KG1 (cell line): ENCODE data around the gene TACC2.

Source experiments
- DNase-seq: peaks from one replicate; lab custom pipeline; 2025; lab: John Stamatoyannopoulos, UW

TACC2 gene

DNA sequence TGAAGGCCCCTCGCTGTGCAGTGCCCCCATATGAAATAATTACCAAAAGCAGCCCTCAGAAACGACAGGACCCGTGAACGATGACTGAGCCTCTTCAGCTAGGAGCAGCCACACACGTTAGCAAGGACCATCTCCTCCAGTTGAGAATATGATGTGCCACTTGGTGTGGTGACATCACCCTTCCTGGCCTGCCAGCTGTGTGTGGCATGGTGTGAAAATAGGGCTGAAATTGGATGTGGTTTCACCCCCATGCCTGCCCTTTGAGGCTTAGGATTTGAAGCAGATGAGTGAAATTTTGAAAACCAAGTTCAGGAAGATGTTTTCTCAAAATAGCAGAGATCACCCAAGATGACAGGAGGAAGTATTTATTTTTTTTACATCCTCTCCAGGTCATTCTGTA lies 233.0 kb downstream of the TACC2 start:
- DNase-seq: no peak

DNA sequence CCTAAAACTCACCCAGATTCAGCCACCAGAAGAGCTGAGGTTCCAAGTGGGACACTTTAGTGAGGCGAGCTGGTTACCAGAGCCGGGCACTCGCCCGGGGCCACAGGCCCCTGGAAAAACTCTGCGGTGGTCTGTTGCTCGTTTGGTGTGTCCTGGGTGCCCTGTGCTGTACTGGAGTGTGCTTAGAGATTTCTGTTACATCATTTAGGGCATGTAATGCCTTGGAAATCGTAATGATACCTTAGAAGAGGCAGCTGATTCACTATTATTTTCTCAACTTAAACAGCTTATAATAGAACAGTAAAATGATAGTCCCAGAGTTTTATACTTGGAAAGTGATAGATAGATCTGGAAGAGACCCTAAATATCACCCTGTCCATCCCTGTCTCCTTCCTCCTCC lies 233.7 kb downstream of the TACC2 start:
- DNase-seq: no peak

DNA sequence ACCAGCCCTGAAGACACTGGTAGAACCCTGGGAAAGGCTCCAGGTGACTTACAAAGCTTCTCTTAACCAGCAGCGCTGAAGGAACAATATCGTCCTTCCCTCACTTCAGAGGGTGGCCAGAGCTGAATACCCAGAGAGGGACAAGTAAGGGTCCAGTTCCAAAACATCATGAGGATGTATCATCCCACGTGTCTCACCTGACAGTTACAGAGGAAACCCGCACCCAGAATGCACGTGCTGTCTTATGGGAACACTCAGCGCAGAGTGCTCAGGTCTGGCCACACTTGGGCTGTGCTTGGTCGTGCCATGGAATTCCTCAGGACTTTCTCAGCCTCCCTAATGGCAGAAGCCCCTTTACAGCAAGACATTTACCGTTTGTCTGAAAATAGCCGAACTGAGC lies 235.2 kb downstream of the TACC2 start:
- DNase-seq: no peak

DNA sequence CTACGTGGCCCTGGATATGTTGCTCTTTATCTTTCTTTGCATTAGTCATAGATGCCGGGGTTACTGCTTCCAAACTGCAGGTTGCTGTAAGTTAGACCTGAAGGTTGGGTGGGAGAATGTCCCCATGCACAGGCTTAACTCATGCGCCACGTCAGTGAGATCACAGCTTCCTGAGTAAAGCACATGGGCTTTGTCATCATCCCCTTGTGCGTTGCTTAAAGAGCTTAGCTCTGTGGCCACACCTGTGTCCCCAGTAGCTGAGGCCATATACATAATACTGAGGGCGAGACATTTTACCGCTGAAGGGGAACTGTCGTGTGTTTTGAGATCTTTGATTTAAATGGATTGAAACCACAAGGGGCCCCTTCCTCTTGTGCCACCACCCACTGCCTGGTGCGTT lies 236.4 kb downstream of the TACC2 start:
- no peak for DNase-seq

DNA sequence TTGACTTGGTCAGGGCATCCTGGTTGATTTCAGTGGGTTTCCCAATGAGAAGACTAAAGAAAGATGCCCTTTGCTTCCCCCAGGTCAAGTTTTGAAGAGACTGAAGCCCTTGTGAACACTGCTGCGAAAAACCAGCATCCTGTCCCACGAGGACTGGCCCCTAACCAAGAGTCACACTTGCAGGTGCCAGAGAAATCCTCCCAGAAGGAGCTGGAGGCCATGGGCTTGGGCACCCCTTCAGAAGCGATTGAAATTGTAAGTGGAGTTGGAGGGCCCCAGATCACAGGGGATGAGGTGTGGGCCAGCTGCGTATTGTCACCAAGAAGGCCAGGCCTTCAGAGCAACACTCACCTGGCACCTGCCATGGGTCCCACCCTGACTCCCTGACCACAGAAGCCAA lies 238.8 kb downstream of the TACC2 start:
- no peak for DNase-seq

DNA sequence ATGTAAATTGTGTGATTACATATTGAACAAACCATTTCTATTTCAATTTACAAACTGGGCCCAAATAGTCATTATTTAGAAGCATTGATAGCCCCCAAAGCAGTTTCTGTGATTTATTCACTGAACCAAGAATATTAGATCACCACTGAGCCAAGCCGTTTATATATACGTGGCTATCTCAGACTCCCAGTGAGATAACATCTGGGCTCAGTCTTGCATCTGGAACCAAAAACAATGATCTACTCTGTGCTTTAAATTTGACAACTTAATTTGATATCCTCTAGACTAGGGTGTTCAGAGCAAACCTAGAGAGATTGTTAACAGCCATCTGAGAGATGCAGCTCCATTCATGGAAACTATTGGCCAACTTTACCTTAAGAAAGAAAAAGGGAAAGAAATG lies 240.7 kb downstream of the TACC2 start:
- DNase-seq: no peak

DNA sequence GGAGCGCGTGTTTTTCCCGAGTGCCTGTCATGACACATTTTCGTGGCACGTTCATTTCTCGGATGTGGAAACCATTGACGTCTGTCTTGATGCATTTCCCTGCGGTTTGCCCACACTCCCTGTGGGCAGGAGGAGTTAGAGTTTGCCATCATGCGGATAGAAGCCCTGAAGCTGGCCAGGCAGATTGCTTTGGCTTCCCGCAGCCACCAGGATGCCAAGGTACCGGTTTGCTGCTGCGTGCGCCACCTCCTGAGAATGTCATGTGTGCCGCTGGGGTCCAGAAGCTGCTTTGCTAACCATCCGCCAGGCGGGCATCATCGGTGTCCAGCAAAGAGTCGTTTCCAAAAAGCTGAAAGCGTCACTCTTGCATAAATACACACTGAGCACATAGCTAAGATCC lies 241.3 kb downstream of the TACC2 start:
- no peak for DNase-seq

DNA sequence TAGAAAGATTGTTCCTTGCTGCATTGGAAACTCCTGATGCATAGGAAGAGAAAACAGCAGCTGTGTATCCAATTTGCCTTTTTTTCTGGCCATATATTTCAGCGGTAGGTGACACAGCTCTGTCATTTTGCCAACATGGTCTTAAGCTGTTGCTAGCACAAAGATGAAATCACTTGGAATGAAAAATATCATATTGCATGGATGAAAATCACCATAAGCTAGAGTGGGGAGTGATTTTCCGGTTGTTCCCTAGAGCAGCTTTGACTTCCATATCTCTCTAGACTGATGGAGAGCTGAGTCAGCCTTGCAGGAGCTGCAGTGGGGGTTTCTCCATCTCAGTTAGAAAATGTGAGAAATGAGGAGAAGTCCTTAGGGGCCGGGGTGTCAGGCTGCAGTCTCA lies 243.8 kb downstream of the TACC2 start:
- no peak for DNase-seq

- no peak for DNase-seq
Measured at GRCh38 chr10:122233857-122234348, 244.9 kb downstream of the TACC2 start.

DNA sequence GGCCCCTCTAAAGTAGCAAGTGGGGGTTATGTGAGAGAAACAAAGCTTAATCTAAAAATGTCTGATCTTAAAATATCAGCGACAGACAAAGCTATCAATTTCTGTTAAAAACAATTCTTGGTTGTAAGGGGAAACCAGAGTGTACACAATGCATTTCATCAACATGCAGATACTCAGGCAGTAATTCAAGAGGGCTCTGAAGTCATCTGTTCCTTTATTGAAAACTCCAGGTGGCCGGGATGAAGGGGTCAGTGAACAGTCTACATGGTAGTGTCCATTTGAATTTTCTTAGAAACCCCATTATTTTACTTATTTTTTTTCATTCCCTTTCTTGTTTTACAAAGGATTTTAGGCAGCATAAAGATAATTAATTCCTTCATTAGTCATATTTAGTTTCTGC lies 245.5 kb downstream of the TACC2 start:
- DNase-seq: no peak

DNA sequence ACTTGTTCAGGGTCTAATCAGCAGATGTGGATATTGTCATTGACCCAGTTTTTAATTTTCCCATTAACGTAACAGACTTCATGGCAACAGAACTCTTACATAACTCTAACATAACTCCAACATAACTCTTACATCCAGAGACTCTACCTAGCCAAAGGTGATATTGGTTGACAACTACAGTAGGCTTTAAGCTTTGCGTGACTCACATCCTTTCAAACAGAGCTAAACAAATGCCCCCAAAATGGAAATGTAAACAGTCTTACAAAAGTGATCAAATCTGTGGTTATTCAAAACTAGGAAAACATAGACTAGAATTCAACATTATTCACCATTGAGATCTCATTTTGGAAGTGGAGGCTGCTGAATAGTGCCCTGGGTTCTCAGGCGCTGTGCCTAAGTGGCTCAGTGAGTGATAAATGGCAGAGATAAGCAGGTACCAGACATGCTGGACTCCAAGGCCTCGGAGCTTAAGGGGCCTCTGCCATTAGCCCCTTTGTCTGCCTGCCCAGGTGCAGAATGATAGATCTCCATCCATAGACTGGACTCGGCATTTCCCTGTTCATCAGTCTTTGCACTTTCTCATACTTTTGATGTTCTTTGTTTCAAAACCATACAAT lies 247.8 kb downstream of the TACC2 start:
- no peak for DNase-seq

GRCh38 chr10:122237331-122237990 lies 248.5 kb downstream of the TACC2 start:
- no peak for DNase-seq

- DNase-seq: no peak
Measured at GRCh38 chr10:122239578-122240257, 250.8 kb downstream of the TACC2 start.

DNA sequence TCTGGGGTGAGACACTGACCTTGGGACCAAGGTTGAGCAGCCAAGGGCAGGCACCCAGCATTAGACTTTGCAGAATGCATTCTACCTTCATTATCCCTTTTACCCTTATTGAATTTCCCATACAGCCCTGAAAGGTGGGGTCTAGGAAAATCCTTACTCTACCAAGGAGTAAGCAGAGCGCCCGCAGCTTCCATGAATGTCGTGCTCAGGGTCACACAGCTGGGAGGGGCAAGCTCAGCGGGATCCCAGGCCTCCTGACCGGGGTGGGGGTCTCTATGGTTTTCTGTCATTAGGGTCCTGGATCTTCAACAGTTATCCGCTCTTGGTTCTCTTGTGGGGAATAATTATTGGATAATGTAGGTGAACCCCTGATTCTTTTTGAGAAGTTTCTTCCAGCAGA lies 251.4 kb downstream of the TACC2 start:
- no peak for DNase-seq

- no peak for DNase-seq
Measured at GRCh38 chr10:122241836-122242235, 252.9 kb downstream of the TACC2 start.

DNA sequence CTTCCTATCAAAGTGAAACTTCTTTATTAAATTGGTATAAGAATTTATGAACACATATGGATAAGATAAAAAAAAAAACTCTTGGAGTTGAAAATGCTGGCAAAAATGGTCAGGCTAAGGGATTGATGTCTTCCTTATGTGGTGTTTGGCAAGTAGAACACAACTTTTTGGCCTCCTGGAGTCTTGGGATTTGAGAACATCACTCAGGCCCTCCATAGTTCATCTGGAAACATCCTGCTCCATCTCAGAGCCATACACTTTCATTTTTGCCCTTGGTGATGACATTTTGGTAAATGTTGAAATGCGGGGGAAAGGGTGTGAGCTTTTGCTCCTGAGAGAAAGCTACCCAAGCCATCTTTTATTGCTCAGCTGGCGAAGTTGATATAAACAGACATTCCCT lies 254.6 kb downstream of the TACC2 start:
- DNase-seq: no peak

DNA sequence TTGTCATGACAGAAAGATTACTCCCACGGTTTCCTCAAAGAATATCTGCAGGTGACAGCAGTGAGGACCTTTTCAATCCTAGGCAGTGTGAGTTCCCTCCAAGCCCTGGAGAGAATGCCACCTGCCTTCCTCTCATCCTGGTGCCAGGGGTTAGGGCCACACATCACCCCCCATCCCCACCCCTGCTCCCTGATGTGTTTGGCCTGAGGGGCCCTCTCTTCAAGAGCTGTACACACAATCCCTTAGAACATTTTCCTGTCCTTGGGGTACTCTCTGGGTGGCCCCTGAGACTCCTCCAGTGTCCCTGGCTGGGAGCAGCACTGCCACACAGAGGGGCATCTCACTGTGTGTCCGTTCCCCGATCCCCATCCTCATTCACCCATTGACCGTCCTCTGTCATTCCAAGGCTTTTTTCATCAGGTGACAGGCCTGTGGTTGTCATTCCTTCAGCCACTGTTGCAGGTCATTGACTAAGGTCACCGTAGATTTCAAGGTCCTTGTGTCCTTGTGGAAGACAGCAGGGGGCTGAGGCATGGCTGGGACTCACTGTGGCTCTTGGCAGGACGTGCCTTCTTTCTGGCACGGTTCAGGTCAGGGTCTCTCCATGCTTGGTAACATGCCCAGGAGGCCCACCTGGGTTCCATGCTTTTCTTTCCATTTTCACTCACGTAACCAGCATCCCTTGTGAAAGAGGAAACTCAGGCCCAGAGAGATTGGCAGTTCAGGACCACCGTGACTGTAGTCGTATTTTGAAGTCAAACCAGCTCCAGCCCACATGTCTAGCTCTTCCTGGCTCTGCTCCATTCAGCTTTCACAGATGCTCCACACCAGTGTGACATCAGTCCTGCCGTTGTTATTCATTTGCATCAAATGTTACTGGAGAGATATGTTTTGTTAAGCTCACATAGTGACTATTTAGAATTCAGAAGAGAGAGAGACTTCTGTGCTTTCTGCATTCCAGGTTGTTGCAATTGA lies 255.3 kb downstream of the TACC2 start:
- DNase-seq: no peak

GRCh38 chr10:122245136-122245535 lies 256.2 kb downstream of the TACC2 start:
- DNase-seq: no peak

DNA sequence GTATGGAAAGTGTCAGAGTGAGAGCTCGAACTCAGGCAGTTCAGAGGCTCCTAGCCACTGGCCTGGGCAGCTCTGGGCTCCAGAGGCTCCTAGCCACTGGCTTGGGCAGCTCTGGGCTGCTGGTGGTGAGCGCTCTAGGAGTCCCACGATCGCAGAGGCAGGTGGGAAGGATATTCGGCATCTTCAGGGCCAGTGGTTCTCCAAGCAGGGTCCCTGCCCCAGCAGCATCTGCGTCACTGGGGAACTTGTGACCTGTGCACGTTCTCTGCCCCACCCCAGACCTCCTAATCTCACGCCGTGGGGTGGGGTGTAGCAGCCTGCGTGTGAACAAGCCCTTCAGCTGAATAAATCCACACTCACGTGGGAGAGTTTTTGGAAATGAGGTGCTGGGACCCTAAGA lies 256.9 kb downstream of the TACC2 start:
- no peak for DNase-seq

GRCh38 chr10:122246830-122247520 lies 258.0 kb downstream of the TACC2 start:
- DNase-seq: no peak
